Right lobe of liver (tissue), 6 donors: ENCODE measurements around the gene CCT8L2. TPM values are rescaled to one million over a fixed set of nuclear protein-coding genes. Genes with fewer than 3 reads are reported as not detected.
A peak's percentile ranks its signal among the peaks of the same experiment; 100 is the strongest.
"Not testable (repeated sequence)": the region's sequence is repeated elsewhere in the genome, so short reads cannot be mapped to it uniquely, and the experiment has no call there.

ENCODE experiments used
- ATAC-seq, 4 donors: fragments of 200-7000 bp; cut with Tn5 transposase; one replicate each; pipeline ENCODE4 v1.9.1; 2020; ENCODE audit warnings: mild to moderate bottlenecking in 4 of 4, moderate library complexity in 4 of 4
- DNase-seq, 3 donors: peaks; one replicate each; pipeline ENCODE4 v3.0.0-alpha.2; 2020
- H3K27ac ChIP-seq, 3 donors: fragments of 200-600 bp; one replicate each; pipeline ENCODE4 v1.8.0; 2022
- H3K27me3 ChIP-seq, 2 donors: fragments of 200-600 bp; one replicate each; pipeline ENCODE4 v1.8.0; 2022
- H3K36me3 ChIP-seq, 4 donors: fragments of 200-600 bp; sonication (generic) in 1 of 4; one replicate each; pipeline versions ENCODE4 v1.5.1 to v1.8.0; 2017 to 2022; ENCODE audit warnings: control low read depth in 1 of 4
- H3K4me1 ChIP-seq, 4 donors: fragments of 200-600 bp; sonication (generic) in 1 of 4; one replicate each; pipeline versions ENCODE4 v1.5.1 to v1.8.0; 2017 to 2022; ENCODE audit warnings: control low read depth in 1 of 4
- H3K4me3 ChIP-seq, 3 donors: fragments of 200-600 bp; one replicate each; pipeline ENCODE4 v1.8.0; 2022
- H3K9me3 ChIP-seq, 4 donors: fragments of 200-600 bp; sonication (generic) in 1 of 4; one replicate each; pipeline versions ENCODE4 v1.5.1 to v1.8.0; 2017 to 2022; ENCODE audit warnings: control low read depth in 1 of 4
- CTCF ChIP-seq, 4 donors: fragments of 200-600 bp in 3 of 4; fragments of 450-650 bp in 1 of 4; IDR thresholded peaks; one replicate each; pipeline versions ENCODE4 v1.5.1 to v1.8.0; 2016 to 2022; ENCODE audit warnings: antibody characterized with exemption in 4 of 4, mild to moderate bottlenecking in 2 of 4
- POLR2A ChIP-seq: fragments of 450-650 bp; IDR thresholded peaks from one replicate; pipeline ENCODE4 v1.6.1; 2017; ENCODE audit warnings: antibody characterized with exemption, mild to moderate bottlenecking
- WGBS: methylation state at CpG from one replicate; pipeline ENCODE4 v1.1.6; 2018; ENCODE audit warnings: low coverage, low lambda C conversion rate; ENCODE audit not compliant: insufficient coverage; ENCODE audit errors: missing lambda C conversion rate; 5-methylcytosine and 5-hydroxymethylcytosine counted together
- intact Hi-C, 2 donors: fragments of 100-400 bp; cut with DNase I; formaldehyde crosslinking; loops; one replicate each; pipeline versions ENCODE4 v1.11.2 to v1.14.1; 2022
- total RNA-seq, 6 experiments: library from RNA; depleted of rRNA in 2 of 6; stranded (reverse); fragments of >200 nt in 2 of 6; fragmentation: NEBNext Ultra II Directional in 3 of 6; extraction: Animal tissue kit (Norgen Biotek cat#: 25700) in 3 of 6; gene quantifications; one replicate each; pipeline versions ENCODE4 v1.1.0 to v1.2.4, GENCODE V29; 2016 to 2023
- donor health status: DM: no; HTN: yes; CAD: no.
- donor health status: DM: no; HTN: no; CAD: no.
- donor health status: DM: no; HTN: no; CAD: no.
- donor health status: DM: no; HTN: yes; CAD: no.
- donor health status: DM: no; HTN: yes; CAD: no.

Gene CCT8L2
- total RNA-seq, 6 experiments from 2014 or later: not detected

GRCh38 chr22:16564837-16565584 is 27.6 kb downstream of the CCT8L2 start:
- H3K4me1 ChIP-seq, H3K36me3 ChIP-seq, H3K27ac ChIP-seq, H3K27me3 ChIP-seq, ATAC-seq, DNase-seq, H3K4me3 ChIP-seq, intact Hi-C loops, H3K9me3 ChIP-seq: not testable (repeated sequence)
- 90% methylated on average over 2 of the region's 6 CpGs for WGBS

GRCh38 chr22:16563555-16564520 is 28.8 kb downstream of the CCT8L2 start:
- Histone ChIP-seq H3K9me3 (no peaks in the 10 kb centered on the region), H3K4me3 (no peak overlapping the region), H3K36me3 (no peaks in the 10 kb centered on the region), H3K27ac (no peak overlapping the region), H3K27me3 (no peaks in the 10 kb centered on the region), H3K4me1 (no peaks in the 10 kb centered on the region)
- TF ChIP-seq POLR2A: no peak
- no peak for TF ChIP-seq CTCF (IDR thresholded peaks at IDR 0.05)
- WGBS: 75% methylated on average over 5 of the region's 14 CpGs
- DNase-seq (peak in 2 of 3 donors; percentile 31 to 42), ATAC-seq (no peak)
- intact Hi-C loops: no loop called here

GRCh38 chr22:16562711-16563554 is 29.7 kb downstream of the CCT8L2 start:
- WGBS: no CpG with 5 or more reads among the region's 4 CpGs
- H3K36me3 ChIP-seq: no peaks in the 10 kb centered on the region
- H3K27ac ChIP-seq: no peak overlapping the region
- intact Hi-C loops: no loop called here
- TF ChIP-seq CTCF (IDR thresholded peaks at IDR 0.05) (no peak), POLR2A (no peak)
- DNase-seq (no peak), ATAC-seq (no peak)
- H3K4me1 ChIP-seq: no peaks in the 10 kb centered on the region
- no peaks in the 10 kb centered on the region for H3K27me3 ChIP-seq
- H3K9me3 ChIP-seq: no peaks in the 10 kb centered on the region
- no peak overlapping the region for H3K4me3 ChIP-seq

- H3K36me3 ChIP-seq, DNase-seq, H3K9me3 ChIP-seq, H3K27ac ChIP-seq, ATAC-seq, H3K27me3 ChIP-seq, intact Hi-C loops, H3K4me1 ChIP-seq, H3K4me3 ChIP-seq: not testable (repeated sequence)
- 52% methylated on average over 2 of the region's 5 CpGs for WGBS
These were observed 31.4 kb downstream of the CCT8L2 start for GRCh38 chr22:16561093-16561658.

- H3K4me3 ChIP-seq, ATAC-seq, H3K4me1 ChIP-seq, H3K9me3 ChIP-seq, H3K27ac ChIP-seq, H3K27me3 ChIP-seq, intact Hi-C loops, DNase-seq, H3K36me3 ChIP-seq: not testable (repeated sequence)
- 14% methylated on average over 1 of the region's 5 CpGs for WGBS
These were observed 32.0 kb downstream of the CCT8L2 start for GRCh38 chr22:16560651-16561050.

- H3K27me3 ChIP-seq, intact Hi-C loops, ATAC-seq, H3K36me3 ChIP-seq, H3K9me3 ChIP-seq, H3K4me1 ChIP-seq, H3K4me3 ChIP-seq, DNase-seq, H3K27ac ChIP-seq: not testable (repeated sequence)
- no CpG with 5 or more reads among the region's 1 CpG for WGBS
These were observed 32.6 kb downstream of the CCT8L2 start for GRCh38 chr22:16559996-16560395.
